ENCODE data around the gene PLGRKT.
A peak's percentile ranks its signal among the peaks of the same experiment; 100 is the strongest.
"Not testable (repeated sequence)": the region's sequence is repeated elsewhere in the genome, so short reads cannot be mapped to it uniquely, and the experiment has no call there.

Gene PLGRKT, protein sequence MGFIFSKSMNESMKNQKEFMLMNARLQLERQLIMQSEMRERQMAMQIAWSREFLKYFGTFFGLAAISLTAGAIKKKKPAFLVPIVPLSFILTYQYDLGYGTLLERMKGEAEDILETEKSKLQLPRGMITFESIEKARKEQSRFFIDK

DNA sequence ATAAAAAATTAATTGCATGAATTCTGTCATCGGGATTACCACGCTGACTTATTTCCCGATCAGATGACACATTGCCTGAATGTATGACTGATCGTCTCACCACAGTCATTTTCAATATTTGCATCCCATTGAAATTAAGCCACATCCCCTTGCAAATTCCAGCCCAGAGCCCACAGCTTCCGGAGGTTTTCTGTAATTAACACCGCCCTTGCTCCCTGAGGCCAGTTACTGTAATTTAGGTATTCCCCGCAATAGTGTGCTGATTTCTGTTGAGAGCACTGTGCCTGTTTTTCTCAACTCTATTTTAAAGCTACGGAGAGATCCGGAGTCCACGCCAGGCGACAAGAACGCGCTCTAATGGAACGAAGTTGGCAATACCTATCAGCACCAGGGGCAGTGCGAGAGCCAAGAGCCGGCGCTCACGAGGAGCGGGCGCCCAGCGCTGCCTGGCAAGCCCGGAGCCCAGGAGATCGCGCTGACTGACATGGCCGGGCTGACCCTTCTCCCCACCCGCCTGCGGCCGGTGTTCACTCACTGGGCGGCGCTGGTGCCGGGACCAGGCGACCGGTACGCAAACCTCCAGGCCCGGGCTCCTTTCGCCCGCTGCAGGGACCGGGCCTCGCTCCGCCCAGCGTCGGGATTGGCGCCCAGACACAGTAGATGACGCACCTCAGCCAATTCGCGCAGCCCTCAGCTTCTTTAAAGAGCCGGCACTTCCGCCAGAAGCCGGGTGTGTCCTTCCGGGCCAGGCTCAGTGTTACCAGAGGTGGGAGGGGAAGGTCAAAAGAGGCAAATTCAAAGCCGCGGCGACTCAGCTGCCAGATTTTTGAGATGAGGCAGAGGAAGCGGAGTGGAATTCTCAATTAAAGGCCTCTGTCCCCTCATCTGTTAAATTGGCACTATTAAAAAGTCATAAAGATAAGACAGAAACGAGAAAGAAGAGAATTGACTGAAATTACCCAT lies at the start of gene PLGRKT:
Gene PLGRKT, minus strand, starts transcription at position 672 of the 963 bp plus-strand sequence. CDS start 5,948 bp downstream, outside the sequence.
- peak; percentile 71 for DNase-seq

DNA sequence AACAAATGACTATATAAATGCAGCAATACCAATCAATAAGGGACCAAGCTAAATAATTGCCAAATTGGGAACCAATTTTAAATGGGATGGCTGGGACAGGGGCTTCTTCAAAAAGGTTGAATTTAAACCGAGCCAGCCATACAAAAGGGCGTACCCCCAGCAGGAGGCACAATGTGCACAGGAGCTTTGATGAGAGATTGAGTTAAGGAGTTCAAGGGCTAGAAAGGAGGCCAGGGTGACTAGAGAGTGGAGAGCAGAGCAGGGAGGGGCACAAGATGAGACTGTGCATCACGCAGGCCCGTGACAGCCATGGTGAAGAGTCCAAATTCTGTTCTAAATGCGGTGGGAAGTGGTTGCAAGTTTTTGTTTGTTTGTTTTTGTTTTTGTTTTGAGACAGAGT lies 49.3 kb upstream of the PLGRKT start:
- no peak for DNase-seq

DNA sequence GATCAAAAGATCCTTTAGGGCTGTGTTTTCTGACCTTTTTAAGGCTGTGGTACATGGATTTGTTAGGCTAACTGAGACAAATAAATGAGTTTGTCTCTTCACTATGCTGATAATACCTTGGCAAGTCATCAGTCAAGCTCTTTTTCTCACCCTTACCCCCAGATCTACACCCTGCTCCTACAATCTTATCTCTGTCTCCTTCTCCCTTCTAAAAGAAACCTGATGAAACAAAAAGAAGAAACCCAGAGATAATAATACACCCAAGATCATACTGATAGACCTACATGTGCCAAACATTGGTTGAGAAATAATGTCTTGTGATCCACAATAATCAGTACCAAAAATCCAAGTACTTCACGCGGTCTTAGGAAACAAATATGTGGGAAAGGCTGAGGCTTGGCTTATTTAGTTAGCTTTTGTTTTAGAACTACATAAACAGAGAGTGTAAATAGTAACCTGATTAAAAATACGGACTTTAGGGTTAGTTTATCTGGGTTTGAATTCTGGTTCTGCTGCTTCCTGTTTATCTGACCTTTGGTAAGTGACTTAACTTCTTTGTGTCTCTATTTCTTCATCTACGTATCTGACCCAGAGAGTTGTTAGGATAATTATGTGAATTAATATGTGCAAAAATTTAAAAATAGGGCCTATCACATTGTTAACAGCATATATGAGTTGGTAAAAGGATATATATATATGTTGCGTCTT lies 47.8 kb upstream of the PLGRKT start:
- DNase-seq: no peak

- no peak for DNase-seq
Observed at GRCh38 chr9:5483306-5483705, 45.6 kb upstream of the PLGRKT start.

DNA sequence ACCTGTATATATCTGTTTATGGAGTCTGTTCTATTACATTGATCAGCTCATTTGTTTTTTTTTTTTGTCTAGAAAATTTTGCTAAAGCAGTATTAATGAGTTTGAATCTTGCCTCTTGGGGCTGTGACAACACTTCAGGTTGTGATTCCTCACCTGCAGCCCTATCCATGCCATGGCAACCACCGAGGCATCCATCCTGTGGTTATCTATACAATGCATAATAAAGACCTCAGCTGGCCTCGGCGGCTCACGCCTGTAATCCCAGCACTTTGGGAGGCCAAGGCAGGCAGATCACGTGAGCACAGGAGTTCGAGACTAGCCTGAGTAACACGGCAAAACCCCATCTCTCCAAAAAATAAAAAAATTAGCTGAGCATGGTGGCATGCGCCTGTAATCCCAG lies 44.5 kb upstream of the PLGRKT start:
- DNase-seq: no peak

DNA sequence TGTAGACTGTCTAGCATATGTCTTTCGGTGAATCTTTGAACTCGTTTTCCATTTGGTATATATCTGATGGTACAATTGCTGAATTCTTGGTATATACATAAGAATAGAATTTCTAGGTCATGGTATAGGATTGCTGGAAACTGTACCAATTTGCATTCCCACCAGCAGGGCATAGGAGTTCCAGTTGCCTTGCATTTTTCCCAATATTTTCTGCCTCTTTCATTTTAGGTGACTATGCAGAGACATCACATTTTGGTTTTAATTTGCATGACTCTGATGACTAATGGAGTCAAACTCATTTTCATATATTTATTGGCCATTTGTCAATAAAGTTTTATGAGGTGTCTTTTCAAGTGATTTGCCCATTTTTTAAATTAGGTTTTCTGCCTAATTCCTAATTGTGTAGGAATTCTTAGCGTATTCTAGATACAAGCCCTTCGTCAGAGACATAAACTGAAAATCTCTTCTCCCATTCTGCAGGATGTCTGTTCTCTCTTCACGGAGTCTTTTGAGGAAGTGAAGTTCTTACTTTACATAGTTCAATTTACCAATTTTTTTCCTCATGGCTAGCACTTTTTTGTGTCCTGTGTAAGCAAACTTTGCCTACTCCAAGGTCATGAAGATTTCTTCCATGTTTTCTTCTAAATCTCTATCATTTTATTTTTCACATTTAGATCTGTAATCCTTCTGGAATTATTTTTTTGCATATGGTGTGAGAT lies 43.8 kb upstream of the PLGRKT start:
- DNase-seq: no peak

- DNase-seq: no peak
Observed at GRCh38 chr9:5480919-5481318, 43.2 kb upstream of the PLGRKT start.

DNA sequence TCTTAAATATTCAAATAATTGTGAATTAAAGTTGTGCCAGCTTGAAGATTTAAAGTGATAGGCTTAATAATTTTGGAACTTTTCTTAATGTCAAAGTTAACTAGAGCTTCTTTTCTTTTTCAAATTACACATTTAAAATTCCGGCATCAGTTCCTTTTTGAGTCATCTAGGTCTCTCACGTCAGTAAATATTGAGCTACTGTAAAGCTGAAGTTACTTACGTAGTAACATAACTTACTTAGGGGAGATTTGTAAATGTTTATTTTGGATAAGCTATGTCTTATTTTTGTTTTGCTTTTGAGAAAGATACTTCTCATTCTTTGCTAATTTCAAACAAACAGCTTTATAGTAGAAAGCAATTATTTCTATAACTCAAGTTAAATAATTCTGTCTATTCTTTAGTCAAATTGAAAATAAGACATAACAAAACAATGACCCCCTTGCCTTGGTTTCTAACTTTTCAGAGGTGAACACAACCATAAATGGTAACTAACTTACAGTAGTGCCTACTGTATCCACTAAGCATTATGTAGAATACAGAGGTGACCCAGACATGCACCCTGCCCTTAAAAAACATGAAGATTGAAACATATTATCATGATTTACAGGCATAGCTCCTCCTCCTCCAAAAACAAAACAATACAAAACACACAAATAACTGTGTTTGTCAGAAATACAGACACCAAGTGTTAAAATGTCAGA lies 42.4 kb upstream of the PLGRKT start:
- no peak for DNase-seq

DNA sequence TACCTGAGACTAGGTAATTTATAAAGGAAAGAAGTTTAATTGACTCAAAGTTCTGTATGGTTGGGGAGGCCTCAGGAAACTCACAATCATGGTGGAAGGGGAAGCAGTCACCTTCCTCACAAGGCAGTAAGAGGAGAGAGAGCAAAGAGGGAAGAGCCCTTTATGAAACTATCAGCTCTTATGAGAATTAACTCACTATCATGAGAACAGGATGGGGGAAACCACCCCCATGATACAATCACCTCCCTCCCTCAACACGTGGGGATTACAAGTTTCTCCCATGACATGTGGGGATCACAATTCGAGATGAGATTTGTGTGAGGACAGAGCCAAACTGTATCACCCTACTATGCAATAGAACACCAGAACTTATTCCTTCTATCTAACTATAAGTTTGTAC lies 40.5 kb upstream of the PLGRKT start:
- DNase-seq: no peak

- not testable (repeated sequence) for DNase-seq
Observed at GRCh38 chr9:5475611-5476010, 37.9 kb upstream of the PLGRKT start.

DNA sequence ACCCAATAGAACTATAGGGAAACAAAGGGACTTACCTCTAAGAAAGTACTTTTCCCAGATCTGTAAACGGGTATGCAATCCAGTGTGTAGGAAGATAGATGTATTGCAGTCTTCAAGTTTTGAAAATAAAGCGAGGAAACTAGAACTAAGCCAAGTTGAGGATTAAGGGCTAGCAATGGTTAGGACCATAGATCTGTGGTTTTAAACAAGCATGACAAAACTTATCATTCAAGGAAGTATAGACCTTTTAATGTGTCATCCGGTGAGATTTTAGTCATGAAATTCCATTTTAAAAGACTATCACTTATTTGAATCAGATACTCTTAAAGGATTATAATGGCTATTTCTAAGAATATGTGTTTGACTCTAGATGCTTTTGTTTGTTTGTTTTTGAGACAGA lies 33.1 kb upstream of the PLGRKT start:
- no peak for DNase-seq

GRCh38 chr9:5470122-5470521 lies 32.4 kb upstream of the PLGRKT start:
- no peak for DNase-seq

- DNase-seq: no peak
Observed at GRCh38 chr9:5468850-5469249, 31.1 kb upstream of the PLGRKT start.

DNA sequence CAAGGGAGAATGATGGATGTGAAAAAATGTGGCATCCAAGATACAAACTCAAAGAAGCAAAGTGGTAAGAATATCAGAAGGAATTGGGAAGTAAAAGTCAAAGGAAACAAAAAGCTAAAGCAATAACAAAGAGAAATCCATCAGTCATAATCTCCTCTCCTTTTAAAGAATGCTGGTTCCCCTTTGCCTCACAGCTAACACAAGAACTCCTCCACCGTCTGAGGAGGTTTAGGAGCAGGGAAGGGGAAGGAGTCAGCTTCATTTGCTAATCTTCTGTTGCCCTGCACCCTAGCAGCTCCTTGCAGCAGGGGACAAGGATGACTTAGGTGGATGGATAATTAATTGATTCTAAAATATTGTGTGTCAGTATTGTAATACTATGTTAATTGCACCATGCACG lies 29.0 kb upstream of the PLGRKT start:
- no peak for DNase-seq

DNA sequence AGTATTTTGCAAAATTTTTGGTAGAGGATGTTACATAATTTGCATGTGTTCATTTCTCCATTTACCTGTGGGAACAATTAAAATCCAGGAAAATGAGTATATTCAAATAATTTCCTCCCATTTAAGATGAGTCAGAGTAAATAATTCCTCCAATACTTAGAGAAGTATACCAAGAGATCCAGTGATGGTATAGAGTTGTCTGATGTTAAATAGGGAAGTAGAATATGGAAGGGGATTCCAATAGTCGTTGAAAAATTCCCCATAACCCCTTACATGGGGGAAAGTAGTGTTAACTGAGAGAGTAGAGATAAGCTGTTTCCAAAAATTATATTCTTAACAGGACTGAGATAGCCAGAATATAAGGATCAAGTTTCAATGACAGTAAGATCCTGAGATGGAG lies 28.3 kb upstream of the PLGRKT start:
- DNase-seq: no peak

GRCh38 chr9:5464831-5465330 lies 27.2 kb upstream of the PLGRKT start:
- not testable (repeated sequence) for DNase-seq

DNA sequence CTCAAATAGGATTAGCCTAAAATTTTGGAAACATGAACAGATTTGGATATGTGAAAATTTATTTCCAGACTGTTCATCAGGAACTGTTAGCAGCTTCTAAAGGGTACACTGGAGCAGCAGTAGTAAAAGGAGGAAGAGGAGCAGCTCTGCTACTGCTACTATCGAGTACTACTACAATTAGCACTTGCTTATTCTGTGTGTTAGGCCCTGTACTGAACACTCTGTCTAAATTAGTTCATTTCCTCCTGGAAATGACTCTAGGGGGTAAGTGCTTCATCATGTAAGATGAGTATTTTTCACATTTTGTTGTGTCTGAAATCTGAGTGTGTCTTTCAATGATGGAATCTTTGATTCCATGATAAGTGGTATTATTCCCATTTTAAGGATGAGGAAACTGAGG lies 22.4 kb upstream of the PLGRKT start:
- DNase-seq: no peak

GRCh38 chr9:5459289-5459829 lies 21.6 kb upstream of the PLGRKT start:
- DNase-seq: no peak

DNA sequence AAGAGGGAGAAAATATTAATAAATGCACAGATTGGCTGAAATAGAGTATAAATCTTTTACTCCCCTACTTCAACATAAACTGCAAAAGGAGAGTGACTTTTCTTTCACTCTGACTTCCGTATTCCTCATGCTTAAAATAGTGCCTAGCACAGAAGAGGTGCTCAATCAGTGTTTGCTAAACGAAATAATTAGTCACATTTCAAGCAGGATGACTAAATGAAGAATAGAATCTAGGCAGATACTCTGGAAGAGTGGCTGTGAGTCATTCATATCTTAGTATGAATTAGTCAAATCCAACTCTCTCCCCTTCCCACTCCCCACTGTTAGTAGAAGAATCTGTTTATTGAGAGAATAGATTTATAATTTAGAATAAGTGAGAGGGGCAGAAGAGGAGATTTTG lies 17.5 kb upstream of the PLGRKT start:
- no peak for DNase-seq

DNA sequence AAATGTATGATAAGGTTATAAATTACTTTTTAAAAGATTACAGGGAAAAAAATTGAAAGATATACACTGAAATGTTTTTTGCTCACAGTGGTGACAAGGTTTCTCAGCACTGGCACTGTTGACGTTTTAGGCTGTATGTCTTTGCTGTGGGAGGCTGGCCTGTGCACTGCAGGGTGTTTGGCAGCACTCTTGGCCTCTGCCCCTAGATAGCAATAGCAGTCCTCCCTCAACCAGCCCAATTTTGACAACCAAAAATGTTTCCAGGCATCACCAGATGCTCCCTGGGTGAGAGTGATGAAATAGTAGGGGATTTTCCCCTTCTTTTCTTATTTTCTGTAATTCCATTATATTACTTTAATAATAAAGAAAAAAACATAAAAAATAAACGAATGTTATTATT lies 15.9 kb upstream of the PLGRKT start:
- no peak for DNase-seq

DNA sequence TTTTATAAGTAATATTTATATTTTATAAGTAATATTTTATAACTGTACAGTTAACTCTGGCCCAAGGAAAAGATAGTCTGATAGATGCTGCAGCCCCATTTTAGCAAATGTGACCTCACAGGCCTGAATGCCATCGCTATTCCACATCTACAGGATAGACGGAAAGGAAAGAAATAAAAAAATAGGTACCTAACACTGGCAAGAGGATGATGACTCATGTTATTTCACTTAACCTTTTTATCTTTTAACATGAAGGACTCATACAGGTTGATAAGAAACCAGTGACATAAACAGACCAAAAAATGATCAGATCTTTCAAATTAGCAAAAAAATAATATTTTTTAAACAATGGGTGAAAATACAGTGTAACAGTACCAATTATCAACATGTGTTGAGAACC lies 15.3 kb upstream of the PLGRKT start:
- no peak for DNase-seq

GRCh38 chr9:5452286-5452609 lies 14.5 kb upstream of the PLGRKT start:
- DNase-seq: no peak
